ENCODE data around the gene CDH26. TPM values are rescaled to one million over a fixed set of nuclear protein-coding genes. Genes with fewer than 3 reads are reported as not detected.

Gene CDH26
- total and polyA plus RNA-seq, 2 experiments from 2014 or later: 2.0 TPM

- Mint-ChIP-seq H3K27ac (no peak overlapping the region), H3K4me1 (0 out of 3 replicates have a peak, but pooled peaks cover 2% of the 10 kb centered on the region), H3K36me3 (ENCODE audit: low read depth) (peaks cover 10% of the 10 kb centered on the region; the same call in 1 of the 3 replicates), H3K9me3 (peaks cover 13% of the 10 kb centered on the region; the same call in 2 of the 3 replicates), H3K27me3 (ENCODE audit: insufficient read depth, low read depth, poor library complexity) (peaks cover 4% of the 10 kb centered on the region), H3K4me3 (no peak overlapping the region)
- 0 out of 2 replicates have a peak, but pooled peaks cover 7% of the 10 kb centered on the region for H3K9me2 ChIP-seq (ENCODE audit: insufficient read depth)
- H3F3A ChIP-seq (replicated peaks; ENCODE audit: low read depth): no peaks in the 10 kb centered on the region
- no peak overlapping the region for H3K4me3 ChIP-seq
- no peak overlapping the region for H2AFZ ChIP-seq
- H4K20me1 ChIP-seq (replicated peaks; ENCODE audit: insufficient read depth): no peaks in the 10 kb centered on the region
- TF ChIP-seq ETS1 (IDR thresholded peaks at IDR 0.05) (no peak), JUNB (IDR thresholded peaks at IDR 0.05; ENCODE audit: unreplicated experiment) (no peak), EZH2phosphoT487 (IDR thresholded peaks at IDR 0.05; ENCODE audit: unreplicated experiment) (no peak), STAT1 (IDR thresholded peaks at IDR 0.05; ENCODE audit: unreplicated experiment) (no peak)
- ATAC-seq (peak; percentile 32; the same call in 2 of the 3 replicates), DNase-seq (ENCODE audit: low spot score) (no peak)
- H3K27ac ChIP-seq (ENCODE audit: low read depth): no peak overlapping the region
- H3K4me2 ChIP-seq: no peak overlapping the region
- no peaks in the 10 kb centered on the region for H3K4me1 ChIP-seq (ENCODE audit: insufficient read depth)
- no peaks in the 10 kb centered on the region for H3K27me3 ChIP-seq (ENCODE audit: insufficient read depth)
- no peaks in the 10 kb centered on the region for H3K79me2 ChIP-seq (replicated peaks; ENCODE audit: insufficient read depth)
- H3K36me3 ChIP-seq (ENCODE audit: insufficient read depth): no peaks in the 10 kb centered on the region
Measured at GRCh38 chr20:60034231-60035110, 76.2 kb downstream of the CDH26 start.

GRCh38 chr20:60035486-60035885 is 77.3 kb downstream of the CDH26 start:
- ATAC-seq (no peak), DNase-seq (ENCODE audit: low spot score) (no peak)
- no peak overlapping the region for H3K4me3 Mint-ChIP-seq
- peaks cover 4% of the 10 kb centered on the region for H3K27me3 Mint-ChIP-seq (ENCODE audit: insufficient read depth, low read depth, poor library complexity)
- H3K9me3 Mint-ChIP-seq: peaks cover 10% of the 10 kb centered on the region; the same call in 2 of the 3 replicates
- H2AFZ ChIP-seq: no peak overlapping the region
- no peaks in the 10 kb centered on the region for H3K36me3 ChIP-seq (ENCODE audit: insufficient read depth)
- no peaks in the 10 kb centered on the region for H3K4me1 ChIP-seq (ENCODE audit: insufficient read depth)
- no peak overlapping the region for H3K4me2 ChIP-seq
- no peaks in the 10 kb centered on the region for H4K20me1 ChIP-seq (replicated peaks; ENCODE audit: insufficient read depth)
- H3K4me1 Mint-ChIP-seq: peaks cover 5% of the 10 kb centered on the region; the same call in 1 of the 3 replicates
- H3K27ac Mint-ChIP-seq: no peak overlapping the region
- no peaks in the 10 kb centered on the region for H3F3A ChIP-seq (replicated peaks; ENCODE audit: low read depth)
- peaks cover 10% of the 10 kb centered on the region; the same call in 1 of the 3 replicates for H3K36me3 Mint-ChIP-seq (ENCODE audit: low read depth)
- H3K79me2 ChIP-seq (replicated peaks; ENCODE audit: insufficient read depth): no peaks in the 10 kb centered on the region
- H3K4me3 ChIP-seq: no peak overlapping the region
- H3K27me3 ChIP-seq (ENCODE audit: insufficient read depth): no peaks in the 10 kb centered on the region
- no peak overlapping the region for H3K27ac ChIP-seq (ENCODE audit: low read depth)
- 0 out of 2 replicates have a peak, but pooled peaks cover 6% of the 10 kb centered on the region for H3K9me2 ChIP-seq (ENCODE audit: insufficient read depth)
- TF ChIP-seq NANOG (IDR thresholded peaks at IDR 0.05; ENCODE audit: borderline replicate concordance) (no peak), ZNF462 (CRISPR knock-in tag; IDR thresholded peaks at IDR 0.05) (no peak), CREB1 (CRISPR knock-in tag; IDR thresholded peaks at IDR 0.05; ENCODE audit: low read depth) (no peak), EZH2 (IDR thresholded peaks at IDR 0.05; ENCODE audit: low read depth, unreplicated experiment) (no peak), REST (IDR thresholded peaks at IDR 0.05; ENCODE audit: unreplicated experiment) (no peak), POLR2AphosphoS5 (IDR thresholded peaks at IDR 0.05; ENCODE audit: low read depth) (no peak)
